GM19240 (cell line): ENCODE results near the gene IL1RAPL2.

Source experiments
- DNase-seq: peaks from one replicate; pipeline ENCODE4 v3.0.0; 2011; ENCODE audit warnings: low spot score; ENCODE audit not compliant: insufficient read length

Gene IL1RAPL2

GRCh38 chrX:105265093-105265492 is 699.1 kb downstream of the IL1RAPL2 start:
- no peak for DNase-seq

DNA sequence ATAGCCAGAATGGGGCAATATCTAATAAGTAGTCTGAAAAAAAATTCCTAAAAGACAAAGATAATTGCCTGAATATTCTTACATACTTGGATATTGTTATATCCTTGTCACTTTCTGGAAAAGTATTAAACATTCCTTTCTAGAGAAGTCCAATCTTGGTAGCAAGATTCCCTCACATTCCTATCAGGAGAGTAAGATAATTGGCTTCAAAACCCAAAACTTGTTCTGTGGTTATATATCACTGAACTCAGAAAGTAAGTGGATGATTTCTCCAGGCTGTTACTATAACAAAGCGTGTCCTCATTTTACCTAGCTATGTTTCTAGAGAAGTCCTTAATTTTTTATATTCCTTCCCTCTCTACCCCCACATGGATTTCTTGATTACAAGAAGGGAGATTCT is 700.5 kb downstream of the IL1RAPL2 start:
- no peak for DNase-seq

DNA sequence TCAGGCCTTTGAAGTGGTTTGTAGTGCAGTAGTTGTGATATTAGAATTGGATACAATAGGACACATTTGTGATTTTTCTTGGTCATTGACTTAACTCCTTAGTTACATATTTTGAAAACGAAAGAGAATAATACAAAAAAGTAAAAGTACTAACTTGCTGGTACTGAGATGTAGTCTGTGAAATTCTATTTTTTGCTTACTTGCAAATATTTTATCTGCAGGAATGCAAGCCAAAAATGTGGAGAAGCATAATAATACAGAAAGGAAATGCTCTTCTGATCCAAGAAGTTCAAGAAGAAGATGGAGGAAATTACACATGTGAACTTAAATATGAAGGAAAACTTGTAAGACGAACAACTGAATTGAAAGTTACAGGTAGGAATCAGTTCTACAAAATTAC is 701.2 kb downstream of the IL1RAPL2 start:
- DNase-seq, result no peak

DNA sequence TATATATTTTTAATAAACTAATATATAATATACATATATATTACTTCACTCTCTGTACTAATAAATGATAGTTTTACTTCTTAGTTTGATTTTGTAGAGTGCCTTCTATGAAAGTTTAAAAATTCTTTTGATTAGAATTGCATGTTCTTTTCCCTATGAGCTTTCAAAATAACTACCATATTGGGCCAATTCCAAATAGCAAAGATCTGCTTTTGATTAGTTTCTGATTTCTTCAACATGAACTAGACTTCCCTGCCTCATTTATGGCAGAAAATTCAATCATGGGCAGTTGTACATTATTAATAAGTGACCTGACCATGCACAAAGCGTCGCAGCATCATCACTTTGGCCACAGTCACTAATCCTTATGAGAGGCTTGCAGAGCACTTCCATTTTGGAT is 703.4 kb downstream of the IL1RAPL2 start:
- DNase-seq, result no peak

GRCh38 chrX:105273326-105273725 is 707.3 kb downstream of the IL1RAPL2 start:
- no peak for DNase-seq

DNA sequence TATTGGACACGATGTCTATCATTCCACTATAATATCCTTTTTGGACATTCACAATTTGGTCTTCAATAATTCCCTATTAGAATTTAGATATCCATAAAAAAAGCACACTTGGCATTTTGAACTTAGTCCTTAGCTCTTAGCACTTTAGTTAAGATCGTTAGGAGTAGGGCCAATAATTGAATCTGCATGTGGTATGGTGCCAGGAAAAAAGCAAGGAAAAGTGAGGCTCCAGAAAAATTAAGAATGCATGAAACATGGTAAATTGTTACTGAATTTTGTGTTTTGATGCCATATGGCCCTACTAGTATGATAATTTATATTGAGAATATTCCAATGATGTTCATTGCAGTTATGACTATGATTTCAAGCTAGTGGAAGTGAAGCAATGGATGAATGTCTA is 708.1 kb downstream of the IL1RAPL2 start:
- no peak for DNase-seq

DNA sequence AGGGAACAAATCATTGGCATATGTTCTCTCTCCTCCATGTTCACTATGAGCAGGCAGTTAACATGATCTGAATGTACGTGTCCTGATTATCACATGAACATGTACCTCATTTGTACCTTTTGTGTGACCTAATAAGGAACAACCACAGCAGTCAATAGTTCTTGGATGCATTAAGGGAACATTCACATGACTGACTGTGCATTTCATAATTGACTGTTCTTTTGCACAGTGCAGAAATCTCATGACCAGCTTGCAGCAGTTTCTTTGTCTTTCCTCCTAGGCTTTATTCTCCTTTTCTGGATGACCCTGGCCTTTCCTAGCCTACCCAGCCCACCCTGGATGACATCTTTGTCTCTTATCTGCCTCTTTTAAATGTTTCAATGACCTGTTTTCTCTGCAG is 711.1 kb downstream of the IL1RAPL2 start:
- no peak for DNase-seq

- DNase-seq, result no peak
Measured at GRCh38 chrX:105282077-105282476, 716.1 kb downstream of the IL1RAPL2 start.

GRCh38 chrX:105297041-105297440 is 731.0 kb downstream of the IL1RAPL2 start:
- DNase-seq, result no peak

- DNase-seq, result no peak
Measured at GRCh38 chrX:105299286-105299685, 733.3 kb downstream of the IL1RAPL2 start.

- no peak for DNase-seq
Measured at GRCh38 chrX:105302246-105302645, 736.2 kb downstream of the IL1RAPL2 start.

- DNase-seq, result no peak
Measured at GRCh38 chrX:105307762-105308161, 741.8 kb downstream of the IL1RAPL2 start.

- DNase-seq, result no peak
Measured at GRCh38 chrX:105313596-105313995, 747.6 kb downstream of the IL1RAPL2 start.

- DNase-seq, result no peak
Measured at GRCh38 chrX:105314458-105314857, 748.5 kb downstream of the IL1RAPL2 start.

DNA sequence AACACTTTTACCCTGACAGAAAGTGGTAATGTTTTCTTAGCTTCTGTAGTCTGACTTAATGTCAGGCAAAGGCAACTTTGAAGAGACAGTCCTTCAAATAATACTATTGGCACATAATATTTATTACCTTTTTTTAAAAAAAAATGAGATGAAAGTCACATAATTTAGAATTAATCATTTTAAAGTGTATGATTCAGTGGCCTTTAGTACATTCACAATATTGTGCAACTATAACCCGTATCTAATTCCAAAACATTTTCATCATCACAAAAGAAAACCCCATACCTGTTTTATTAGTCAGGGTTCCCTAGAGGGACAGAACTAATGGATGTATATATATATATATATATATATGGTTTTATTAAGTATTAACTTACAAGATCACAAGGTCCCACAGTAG is 749.2 kb downstream of the IL1RAPL2 start:
- DNase-seq, result no peak

GRCh38 chrX:105317117-105317516 is 751.1 kb downstream of the IL1RAPL2 start:
- no peak for DNase-seq

- no peak for DNase-seq
Measured at GRCh38 chrX:105323928-105324327, 757.9 kb downstream of the IL1RAPL2 start.

GRCh38 chrX:105328773-105329172 is 762.8 kb downstream of the IL1RAPL2 start:
- DNase-seq, result no peak

GRCh38 chrX:105331244-105331643 is 765.2 kb downstream of the IL1RAPL2 start:
- DNase-seq, result no peak

DNA sequence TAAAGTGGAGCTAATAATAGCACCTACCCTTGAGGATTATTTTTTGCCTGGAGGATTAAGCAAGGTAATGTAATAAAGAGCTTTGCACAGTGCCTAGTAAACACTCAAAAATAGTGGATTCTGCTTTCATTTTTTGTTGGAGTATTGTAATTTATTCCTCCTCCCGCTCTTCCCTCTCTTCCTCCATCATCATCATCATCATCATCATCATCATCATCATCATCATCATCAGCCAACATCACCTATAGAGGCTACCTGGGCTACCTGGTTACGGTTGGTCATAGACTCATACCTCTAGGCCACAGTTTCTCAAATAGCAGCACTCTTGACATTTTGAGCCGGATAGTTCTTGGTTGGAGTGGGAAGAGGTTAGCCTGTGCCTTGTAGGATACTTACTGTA is 781.4 kb downstream of the IL1RAPL2 start:
- no peak for DNase-seq

GRCh38 chrX:105349476-105349875 is 783.5 kb downstream of the IL1RAPL2 start:
- DNase-seq, result no peak

DNA sequence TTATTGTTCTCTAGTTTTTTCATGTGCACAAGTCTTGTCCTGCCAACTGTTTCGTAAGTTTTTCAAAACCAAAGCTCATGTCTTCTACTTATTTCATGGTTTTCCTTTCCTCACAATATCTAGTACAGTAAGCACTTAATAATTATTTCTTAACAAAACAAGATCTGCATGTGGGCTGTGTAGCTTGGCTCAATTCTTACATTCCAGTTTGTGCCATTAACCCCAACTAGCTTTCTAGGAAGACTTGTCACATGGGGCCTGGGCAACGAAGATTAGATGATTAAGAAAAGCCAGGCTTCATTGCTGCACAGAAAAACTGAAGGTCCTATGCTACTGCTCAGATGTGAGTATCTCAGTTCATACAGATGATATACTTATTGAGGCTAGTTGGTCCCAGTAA is 809.8 kb downstream of the IL1RAPL2 start:
- no peak for DNase-seq

DNA sequence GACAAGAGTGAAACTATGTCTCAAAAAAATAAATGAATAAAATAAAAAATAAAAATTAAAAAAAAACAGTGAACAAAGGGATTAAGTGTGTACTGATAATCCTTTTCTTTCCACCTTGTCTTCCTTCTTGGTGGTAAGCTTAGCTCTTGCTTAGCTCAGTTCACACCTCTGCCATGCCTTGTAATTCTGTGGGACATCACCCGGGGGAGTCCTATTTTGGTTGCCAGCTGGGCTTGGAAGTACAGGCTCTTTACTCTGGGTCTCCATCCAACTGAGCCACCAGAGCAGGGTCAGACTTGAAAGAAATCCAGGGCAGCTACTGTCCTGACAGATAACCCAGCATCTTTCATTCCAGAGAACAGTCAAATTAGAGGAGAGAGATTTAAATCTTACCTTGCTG is 858.7 kb downstream of the IL1RAPL2 start:
- no peak for DNase-seq

DNA sequence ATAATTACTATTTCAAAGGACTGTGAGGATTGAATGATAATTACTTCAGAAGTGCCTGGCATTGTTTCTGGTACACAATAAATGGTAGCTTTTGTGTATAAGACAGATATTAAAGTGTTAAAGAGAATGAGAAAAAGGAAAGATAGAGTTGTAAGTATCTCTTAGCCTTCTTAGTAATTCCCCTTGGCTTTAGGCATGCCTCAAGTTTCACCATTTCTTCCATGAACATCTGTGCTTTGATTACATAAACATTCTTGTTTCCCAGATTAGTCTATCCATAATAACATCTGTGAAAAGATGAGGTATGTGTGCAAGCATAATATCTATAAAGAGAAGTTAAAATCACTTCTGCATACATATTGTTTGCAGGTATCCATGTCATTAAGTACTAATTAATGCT is 885.4 kb downstream of the IL1RAPL2 start:
- no peak for DNase-seq
